ENCODE data around the gene MMP25.

- TF ChIP-seq CTCF (conservative IDR thresholded peaks at IDR 0.05; ENCODE audit: low read length) (no peak), EZH2phosphoT487 (IDR thresholded peaks at IDR 0.05; ENCODE audit: borderline replicate concordance) (no peak)
Observed at GRCh38 chr16:3007957-3008689, 38.2 kb upstream of the MMP25 start.
